Measurements from ENCODE around the gene EHD2. TPM values are rescaled to one million over a fixed set of nuclear protein-coding genes. Genes with fewer than 3 reads are reported as not detected.

EHD2 gene
- total RNA-seq, 2 donors from 2014 or later, result 91.1 to 98.8 TPM

- intact Hi-C loops (cut with DNase I), result no loop called here
- DNase-seq, result no peak
- ATAC-seq, result no peak
Observed at GRCh38 chr19:47686679-47687450, 26.4 kb upstream of the EHD2 start.

- DNase-seq, result no peak
- intact Hi-C loops (cut with DNase I), result no loop called here
- no peak for ATAC-seq
Observed at GRCh38 chr19:47687906-47688305, 25.3 kb upstream of the EHD2 start.

DNA sequence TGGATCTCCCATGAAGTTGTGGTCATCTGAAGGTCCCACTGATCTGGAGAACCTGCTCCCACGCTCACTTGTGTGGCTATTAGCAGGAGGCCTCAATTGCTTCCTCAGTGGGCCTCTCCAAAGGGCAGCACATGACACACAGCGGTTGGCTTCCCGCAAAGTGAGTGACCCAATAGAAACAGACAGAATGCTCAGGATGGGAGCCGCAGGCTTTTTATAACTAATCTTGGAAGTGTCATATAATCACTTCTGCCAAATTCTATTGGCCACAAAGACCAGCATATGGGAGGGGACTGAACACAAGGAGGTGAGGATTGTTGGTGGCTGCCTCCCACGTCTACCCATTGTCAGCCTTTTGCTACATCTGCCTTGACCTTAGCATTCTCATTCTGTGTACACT lies 22.1 kb upstream of the EHD2 start:
- intact Hi-C loops (cut with DNase I), result no loop called here
- DNase-seq, result no peak
- ATAC-seq, result no peak

DNA sequence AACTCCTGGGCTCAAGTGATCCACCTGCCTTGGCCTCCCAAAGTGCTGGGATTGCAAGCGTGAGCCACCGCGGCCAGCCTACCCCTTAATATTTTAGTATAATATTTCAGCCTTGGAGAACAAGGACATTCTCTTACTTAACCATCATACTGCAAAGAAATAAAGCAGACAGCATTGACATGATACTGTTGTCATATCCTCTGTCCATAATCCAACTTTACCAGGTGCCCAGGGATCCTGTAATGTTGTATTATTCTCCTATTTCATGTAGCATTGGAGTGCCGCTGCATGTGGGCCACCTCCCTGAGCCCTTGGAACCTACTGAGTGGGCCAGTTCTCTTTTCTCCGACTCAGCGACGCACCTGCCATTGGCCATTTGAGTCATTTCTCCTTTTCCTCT lies 21.4 kb upstream of the EHD2 start:
- ATAC-seq (no peak), DNase-seq (no peak)
- intact Hi-C loops (cut with DNase I), result no loop called here

DNA sequence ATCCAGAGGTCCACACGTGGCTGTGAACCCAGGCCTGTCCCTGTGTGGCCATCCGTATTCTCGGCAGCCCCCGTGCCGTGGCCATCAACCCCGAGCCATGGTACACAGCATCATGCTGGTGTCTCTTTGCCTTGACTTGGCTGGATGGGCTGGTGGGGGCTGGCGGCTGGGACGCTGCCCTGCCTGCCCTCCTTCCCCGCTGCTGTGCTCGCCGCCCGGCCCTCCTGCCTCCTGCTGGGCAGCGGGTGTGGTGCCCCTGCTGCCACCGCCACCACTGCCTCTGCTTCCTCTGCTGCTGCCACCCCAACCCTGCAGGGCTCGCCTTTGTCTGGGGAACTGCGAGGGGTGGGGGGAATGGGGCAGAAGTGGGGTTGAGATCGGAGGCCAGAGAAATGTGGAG lies 19.7 kb upstream of the EHD2 start:
- DNase-seq, result no peak
- ATAC-seq, result no peak
- intact Hi-C loops (cut with DNase I), result no loop called here

DNA sequence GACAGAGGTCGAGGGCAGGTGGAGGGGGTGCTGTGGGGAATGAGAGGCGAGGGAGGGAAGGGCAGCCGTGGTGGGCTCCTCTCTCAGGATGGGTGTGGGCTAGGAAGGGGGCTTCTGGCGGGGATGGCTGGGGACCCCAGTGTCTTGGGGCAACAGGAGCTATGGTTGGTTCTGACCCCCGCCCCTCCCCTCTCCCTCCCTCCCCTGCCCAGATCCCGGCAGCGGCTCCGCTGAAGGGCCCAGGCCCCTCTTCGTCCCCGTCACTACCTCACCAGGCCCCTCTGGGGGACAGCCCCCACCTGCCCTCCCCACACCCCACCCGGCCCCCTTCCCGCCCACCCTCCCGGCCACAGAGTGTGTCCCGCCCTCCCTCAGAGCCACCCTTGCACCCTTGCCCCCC lies 19.3 kb upstream of the EHD2 start:
- no peak for ATAC-seq
- no peak for DNase-seq

GRCh38 chr19:47694466-47695273 lies 18.6 kb upstream of the EHD2 start:
- no peak for ATAC-seq

More for the DNA sequence above, 19.3 kb upstream of the EHD2 start:
- intact Hi-C loops (cut with DNase I), result no loop called here

DNA sequence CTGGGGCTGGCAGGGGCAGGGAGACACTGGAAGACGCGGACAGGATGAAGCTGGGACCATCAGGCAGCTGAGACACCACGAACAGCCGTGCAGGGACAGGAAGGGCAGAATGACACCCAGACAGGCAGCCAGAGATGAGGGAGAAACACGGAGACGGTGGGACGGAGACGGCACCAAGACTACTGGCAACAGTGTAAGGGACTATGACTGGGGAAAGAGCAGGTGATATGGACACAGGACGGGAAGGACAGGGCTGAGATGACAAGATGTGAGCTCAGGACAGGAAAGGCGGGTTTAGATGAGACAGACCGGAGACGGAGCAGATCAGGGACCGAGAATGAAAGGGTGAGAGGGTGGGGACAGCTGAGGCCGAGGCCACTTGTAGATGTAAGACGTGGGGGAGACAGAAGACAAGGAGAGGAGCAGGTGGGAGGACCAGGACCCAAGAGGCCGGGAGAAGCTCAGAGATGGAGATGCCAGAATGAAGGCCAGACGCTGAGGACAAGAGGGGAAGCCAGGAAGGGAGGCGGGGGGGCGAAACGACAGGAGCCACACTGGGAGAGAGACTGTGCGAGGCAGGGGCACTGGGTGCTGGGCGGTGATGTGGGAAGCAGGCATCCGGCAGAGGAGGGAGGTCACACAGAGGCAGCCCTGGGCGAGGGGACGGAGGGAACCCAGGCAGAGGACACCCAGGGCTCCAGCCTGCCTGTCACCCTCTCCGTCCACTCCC lies 17.5 kb upstream of the EHD2 start:
- intact Hi-C loops (cut with DNase I), result loop anchor here in 1 of 2 donors (5.0 kb wide), 1 partner anchor 173 kb away; no protein-coding TSS in a partner anchor
- ATAC-seq (no peak), DNase-seq (no peak)

More at GRCh38 chr19:47694466-47695273, 18.6 kb upstream of the EHD2 start:
- intact Hi-C loops (cut with DNase I), result loop anchor here in 1 of 2 donors (5.0 kb wide), 1 partner anchor 172 kb away; no protein-coding TSS in a partner anchor
- DNase-seq, result no peak

DNA sequence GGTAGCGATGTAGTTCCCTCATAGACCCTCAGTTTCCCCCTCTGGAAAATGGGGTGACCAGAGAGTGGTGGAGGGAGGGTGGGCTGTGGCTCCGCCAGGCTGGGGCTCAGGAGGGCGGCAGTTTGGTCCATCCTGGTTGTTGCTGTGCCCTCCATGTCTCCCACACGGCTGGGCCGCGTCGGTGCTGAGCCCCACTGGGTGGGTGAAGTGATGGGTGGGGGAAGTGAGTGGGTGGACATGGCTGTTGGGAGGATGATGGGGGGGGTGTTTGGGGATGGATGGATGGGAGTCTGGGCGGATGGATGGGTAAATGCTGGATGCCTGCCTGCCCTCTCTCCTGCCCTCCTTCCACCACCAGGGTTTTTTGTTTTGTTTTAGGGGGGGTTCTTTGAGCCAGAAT lies 16.6 kb upstream of the EHD2 start:
- intact Hi-C loops (cut with DNase I), result loop anchor here in 1 of 2 donors (5.0 kb wide), 1 partner anchor 174 kb away; no protein-coding TSS in a partner anchor
- no peak for DNase-seq

GRCh38 chr19:47697863-47698609 lies 15.2 kb upstream of the EHD2 start:
- intact Hi-C loops (cut with DNase I), result loop anchor here (2.0 to 5.0 kb wide), 2 partner anchors 176 to 261 kb away; no protein-coding TSS in a partner anchor
- ATAC-seq, result peak; percentile 82 to 83
- peak; percentile 78 for DNase-seq

More for the DNA sequence above, 16.6 kb upstream of the EHD2 start:
- ATAC-seq, result no peak

DNA sequence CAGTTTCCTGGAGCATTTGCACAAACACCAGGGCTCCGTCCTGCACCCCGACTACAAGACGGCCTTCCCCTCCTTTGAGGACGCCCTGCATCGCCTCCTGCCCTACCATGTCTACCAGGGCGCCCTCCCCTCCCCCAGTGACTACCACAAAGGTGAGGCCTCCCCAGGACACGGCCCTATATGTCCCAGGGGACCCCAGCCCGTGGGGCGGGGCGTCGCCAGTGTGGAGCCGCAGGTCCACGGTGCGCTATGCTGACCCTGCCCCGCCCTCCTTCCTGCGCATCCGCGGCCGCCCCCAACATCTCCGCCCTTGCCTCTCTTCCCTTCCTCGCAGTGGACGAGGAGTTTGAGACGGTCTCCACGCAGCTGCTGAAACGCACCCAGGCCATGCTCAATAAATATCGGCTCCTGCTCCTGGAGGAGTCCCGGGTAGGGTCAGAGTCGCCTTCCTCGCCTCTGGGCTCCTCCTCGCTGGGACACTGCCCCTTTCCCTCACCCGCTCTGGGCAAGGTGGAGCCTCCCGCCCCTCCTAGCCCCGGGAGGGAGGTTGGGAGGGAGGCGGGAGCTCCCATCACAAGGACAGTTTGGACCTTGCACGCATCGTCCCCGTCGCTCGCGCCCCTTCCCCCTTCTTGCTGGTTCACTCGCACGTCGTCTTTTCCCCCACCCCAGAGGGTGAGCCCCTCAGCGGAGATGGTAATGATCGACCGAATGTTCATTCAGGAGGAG lies 14.4 kb upstream of the EHD2 start:
- intact Hi-C loops (cut with DNase I), result loop anchor here (2.0 to 5.0 kb wide), 2 partner anchors 176 to 262 kb away; no protein-coding TSS in a partner anchor
- peak; percentile 26 for DNase-seq
- no peak for ATAC-seq

GRCh38 chr19:47699360-47699917 lies 13.8 kb upstream of the EHD2 start:
- ATAC-seq (peak; percentile 46 to 54), DNase-seq (peak; percentile 52)
- intact Hi-C loops (cut with DNase I), result loop anchor here (2.0 to 5.0 kb wide), 2 partner anchors 177 to 263 kb away; no protein-coding TSS in a partner anchor

- intact Hi-C loops (cut with DNase I), result loop anchor here in 1 of 2 donors (10.0 kb wide), 1 partner anchor 406 kb away; no protein-coding TSS in a partner anchor
- ATAC-seq (no peak), DNase-seq (no peak)
Observed at GRCh38 chr19:47700934-47701716, 12.1 kb upstream of the EHD2 start.

DNA sequence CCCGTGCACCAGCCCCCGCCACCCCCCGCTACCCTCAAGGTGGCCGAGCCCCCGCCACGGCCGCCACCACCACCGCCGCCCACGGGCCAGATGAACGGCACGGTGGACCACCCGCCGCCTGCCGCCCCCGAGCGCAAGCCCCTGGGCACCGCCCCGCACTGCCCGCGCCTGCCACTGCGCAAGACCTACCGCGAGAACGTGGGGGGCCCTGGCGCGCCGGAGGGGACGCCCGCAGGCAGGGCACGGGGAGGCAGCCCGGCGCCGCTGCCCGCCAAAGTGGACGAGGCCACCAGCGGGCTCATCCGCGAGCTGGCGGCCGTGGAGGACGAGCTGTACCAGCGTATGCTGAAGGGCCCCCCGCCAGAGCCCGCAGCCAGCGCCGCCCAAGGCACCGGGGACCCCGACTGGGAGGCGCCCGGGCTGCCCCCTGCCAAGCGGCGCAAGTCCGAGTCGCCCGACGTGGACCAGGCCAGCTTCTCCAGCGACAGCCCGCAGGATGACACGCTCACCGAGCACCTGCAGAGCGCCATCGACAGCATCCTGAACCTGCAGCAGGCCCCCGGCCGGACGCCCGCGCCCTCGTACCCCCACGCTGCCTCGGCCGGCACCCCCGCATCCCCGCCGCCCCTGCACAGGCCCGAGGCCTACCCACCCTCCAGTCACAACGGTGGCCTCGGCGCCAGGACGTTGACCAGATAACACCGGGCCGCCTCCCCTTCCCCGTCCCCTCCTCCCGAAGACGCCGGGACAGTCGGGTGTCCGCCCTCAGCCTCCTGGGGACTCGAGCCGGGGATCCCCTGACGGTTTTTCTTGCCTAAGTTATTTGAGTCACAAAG lies 11.3 kb upstream of the EHD2 start:
- ATAC-seq, result no peak
- no peak for DNase-seq
- intact Hi-C loops (cut with DNase I), result loop anchor here in 1 of 2 donors (10.0 kb wide), 1 partner anchor 407 kb away; no protein-coding TSS in a partner anchor

DNA sequence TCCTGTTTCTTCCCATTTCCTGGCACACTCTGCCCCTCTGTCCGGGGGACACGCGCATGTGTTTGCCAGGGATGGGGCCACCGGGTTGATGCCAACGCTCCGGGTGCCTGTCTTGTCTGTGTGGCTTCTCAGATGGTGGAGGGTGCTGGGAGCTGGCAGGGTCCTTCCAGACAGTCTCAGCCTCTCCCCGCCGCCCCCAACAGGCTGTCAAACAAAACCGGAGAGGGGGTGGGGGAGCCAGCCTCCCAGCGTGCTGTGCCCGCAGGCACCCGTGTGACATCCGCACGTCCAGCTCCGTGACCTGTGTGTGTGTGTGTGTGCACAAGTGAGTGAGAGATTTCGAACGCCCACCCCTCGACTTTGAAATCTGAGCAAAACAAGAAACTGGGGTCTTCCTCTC lies 10.6 kb upstream of the EHD2 start:
- intact Hi-C loops (cut with DNase I), result loop anchor here in 1 of 2 donors (10.0 kb wide), 1 partner anchor 408 kb away; no protein-coding TSS in a partner anchor
- no peak for DNase-seq
- no peak for ATAC-seq

DNA sequence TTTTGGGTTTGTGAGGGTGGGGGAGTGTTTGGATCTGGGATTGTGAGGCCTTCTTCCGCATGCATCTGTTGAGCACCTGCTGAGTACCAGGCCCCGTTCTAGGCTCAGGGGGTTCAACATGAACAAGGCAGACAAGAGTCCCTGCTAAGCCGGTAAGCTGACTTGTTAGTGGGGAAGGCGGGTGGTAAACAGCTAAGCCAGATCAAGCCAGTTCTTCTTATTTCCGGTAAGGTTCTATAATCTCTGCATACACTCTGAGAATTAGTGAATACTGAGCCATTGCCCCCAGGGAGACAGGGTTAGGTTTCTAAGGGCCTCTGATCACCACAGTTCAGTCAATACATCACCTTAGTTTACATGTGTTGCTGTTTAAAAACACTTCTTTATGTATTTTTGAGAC lies 9.9 kb upstream of the EHD2 start:
- DNase-seq, result no peak
- ATAC-seq, result no peak
- intact Hi-C loops (cut with DNase I), result loop anchor here in 1 of 2 donors (10.0 kb wide), 1 partner anchor 408 kb away; no protein-coding TSS in a partner anchor

Measured in left cardiac atrium (tissue), 4 donors.